GM18861 (cell line): Measurements from ENCODE around the gene SYNPO2.
A peak's percentile ranks its signal among the peaks of the same experiment; 100 is the strongest.
"Not testable (repeated sequence)": the region's sequence is repeated elsewhere in the genome, so short reads cannot be mapped to it uniquely, and the experiment has no call there.

Experiments used
- ATAC-seq: cut with Tn5 transposase; IDR thresholded peaks from one replicate; pipeline ENCODE4 v1.9.1; 2021; ENCODE audit not compliant: unreplicated experiment

The SYNPO2 gene

GRCh38 chr4:118968813-118969212 is 80.2 kb downstream of the SYNPO2 start:
- no peak for ATAC-seq

GRCh38 chr4:118969359-118969758 is 80.7 kb downstream of the SYNPO2 start:
- no peak for ATAC-seq

- no peak for ATAC-seq
Observed at GRCh38 chr4:118972167-118972566, 83.5 kb downstream of the SYNPO2 start.

GRCh38 chr4:118973295-118973694 is 84.6 kb downstream of the SYNPO2 start:
- ATAC-seq: no peak

- ATAC-seq: no peak
Observed at GRCh38 chr4:118974758-118975157, 86.1 kb downstream of the SYNPO2 start.

GRCh38 chr4:118975449-118976192 is 87.0 kb downstream of the SYNPO2 start:
- no peak for ATAC-seq

GRCh38 chr4:118976193-118976560 is 87.5 kb downstream of the SYNPO2 start:
- not testable (repeated sequence) for ATAC-seq

GRCh38 chr4:118977100-118977499 is 88.4 kb downstream of the SYNPO2 start:
- ATAC-seq: not testable (repeated sequence)

GRCh38 chr4:118979712-118980111 is 91.1 kb downstream of the SYNPO2 start:
- ATAC-seq: no peak

- ATAC-seq: no peak
Observed at GRCh38 chr4:118981171-118981838, 92.7 kb downstream of the SYNPO2 start.

- peak; percentile 86 for ATAC-seq
Observed at GRCh38 chr4:118981839-118982381, 93.3 kb downstream of the SYNPO2 start.

- ATAC-seq: no peak
Observed at GRCh38 chr4:118983293-118983692, 94.6 kb downstream of the SYNPO2 start.

- ATAC-seq: no peak
Observed at GRCh38 chr4:118983831-118984230, 95.2 kb downstream of the SYNPO2 start.

GRCh38 chr4:118985170-118986000 is 96.7 kb downstream of the SYNPO2 start:
- ATAC-seq: no peak

GRCh38 chr4:118987959-118988634 is 99.4 kb downstream of the SYNPO2 start:
- no peak for ATAC-seq

GRCh38 chr4:118988635-118988972 is 100.0 kb downstream of the SYNPO2 start:
- ATAC-seq: no peak

- ATAC-seq: no peak
Observed at GRCh38 chr4:118989098-118990080, 100.7 kb downstream of the SYNPO2 start.

- ATAC-seq: no peak
Observed at GRCh38 chr4:118991686-118992085, 103.0 kb downstream of the SYNPO2 start.

- no peak for ATAC-seq
Observed at GRCh38 chr4:118992149-118992548, 103.5 kb downstream of the SYNPO2 start.

- ATAC-seq: no peak
Observed at GRCh38 chr4:118993333-118993732, 104.7 kb downstream of the SYNPO2 start.
